GM19239 (cell line): ENCODE results near the gene NPDC1.
A peak's percentile ranks its signal among the peaks of the same experiment; 100 is the strongest.
"Not testable (repeated sequence)": the region's sequence is repeated elsewhere in the genome, so short reads cannot be mapped to it uniquely, and the experiment has no call there.

Experiments used
- DNase-seq: peaks from one replicate; pipeline ENCODE4 v3.0.0; 2011; ENCODE audit warnings: low spot score; ENCODE audit not compliant: insufficient read length
- FAIRE-seq: peaks from 2 replicates; lab custom pipeline; 2011; peaks lifted over from hg19 to GRCh38; lab: Jason Lieb, UNC

NPDC1 gene

DNA sequence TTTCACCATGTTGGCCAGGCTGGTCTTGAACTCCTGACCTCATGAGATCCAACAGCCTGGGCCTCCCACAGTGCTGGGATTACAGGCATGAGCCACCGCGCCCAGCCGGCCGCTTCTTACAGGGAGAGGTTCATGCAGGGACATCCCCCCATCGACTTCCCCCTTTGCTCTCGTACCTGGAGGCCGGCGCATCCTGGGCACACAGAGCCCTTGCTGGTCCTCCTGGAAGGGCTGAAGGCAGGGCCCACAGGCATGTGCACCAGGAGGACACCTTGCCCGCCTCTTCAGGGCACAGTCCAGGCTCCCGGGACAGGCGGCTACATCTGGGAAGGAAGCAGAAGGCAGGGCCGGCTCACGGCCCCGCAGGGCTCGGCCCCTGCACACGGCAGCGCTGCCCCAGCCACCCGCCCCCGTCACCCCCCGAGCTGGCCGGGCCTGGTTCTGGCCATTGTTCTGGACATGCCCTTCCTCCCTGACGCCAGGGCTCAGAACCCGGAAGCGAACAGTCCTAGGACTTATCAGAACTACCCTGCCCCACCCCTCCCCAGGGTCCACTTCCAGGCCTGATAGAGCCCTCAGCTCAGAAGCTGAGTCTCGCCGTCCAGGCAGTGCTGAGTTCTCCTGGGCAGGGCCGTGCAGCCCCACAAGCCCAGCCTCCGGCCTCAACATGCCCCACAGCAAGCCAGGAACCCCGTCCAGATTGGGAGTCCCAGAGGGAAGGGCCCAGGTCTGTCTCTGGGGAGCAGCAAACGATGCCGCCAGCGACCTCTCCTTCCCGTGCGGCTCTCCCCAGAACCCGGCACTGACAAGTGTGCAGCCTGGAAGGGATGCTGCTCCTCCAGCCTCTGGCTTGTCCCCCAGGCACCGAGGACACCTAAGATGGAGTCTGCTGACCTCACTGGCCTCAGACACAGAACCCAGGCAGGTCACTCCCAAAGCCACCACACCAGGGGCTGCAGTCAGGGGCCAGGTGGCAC lies 2.9 kb downstream of the NPDC1 start:
- no peak for DNase-seq
- FAIRE-seq: no peak

DNA sequence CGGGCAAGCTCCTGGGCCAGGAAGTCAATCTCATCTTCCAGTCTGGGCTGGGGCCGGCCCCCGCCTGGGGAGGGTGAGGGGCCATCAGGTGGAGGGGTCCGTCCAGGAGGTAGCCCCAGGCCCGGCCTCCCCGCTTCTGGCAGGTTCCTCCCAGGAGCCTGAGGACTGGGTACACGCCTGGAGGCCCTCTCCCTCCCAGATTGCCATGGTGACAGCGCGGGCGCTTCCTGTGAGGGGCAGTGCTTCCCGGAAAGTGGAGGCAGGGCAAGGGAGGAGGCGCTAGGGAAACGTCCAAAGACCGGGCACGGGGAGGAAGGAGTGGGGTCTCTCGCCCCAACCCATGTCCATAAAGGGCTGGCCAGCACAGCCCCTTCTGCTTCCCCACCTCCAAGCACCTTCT lies 4.9 kb downstream of the NPDC1 start:
- DNase-seq (no peak), FAIRE-seq (no peak)

DNA sequence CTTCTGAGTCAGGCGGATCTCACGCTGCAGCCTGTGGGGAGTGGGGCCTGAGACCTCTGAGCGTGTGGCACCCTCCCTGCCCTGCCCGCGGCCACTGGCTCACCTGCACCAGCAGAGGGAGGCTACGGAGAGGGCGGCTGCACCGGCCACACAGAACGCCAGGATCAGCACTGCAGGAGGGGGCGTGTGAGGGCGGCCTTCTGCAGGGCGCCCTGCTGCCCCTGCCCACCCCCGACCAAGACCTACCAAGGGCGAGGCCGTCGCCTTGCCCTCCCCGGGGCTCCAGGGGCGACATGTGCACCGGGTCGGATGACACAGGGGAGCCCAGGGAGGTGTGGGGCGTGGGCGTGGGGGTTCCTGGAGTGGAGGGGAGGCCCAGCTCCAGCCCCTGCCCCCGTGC lies 5.4 kb downstream of the NPDC1 start:
- FAIRE-seq: no peak
- no peak for DNase-seq

DNA sequence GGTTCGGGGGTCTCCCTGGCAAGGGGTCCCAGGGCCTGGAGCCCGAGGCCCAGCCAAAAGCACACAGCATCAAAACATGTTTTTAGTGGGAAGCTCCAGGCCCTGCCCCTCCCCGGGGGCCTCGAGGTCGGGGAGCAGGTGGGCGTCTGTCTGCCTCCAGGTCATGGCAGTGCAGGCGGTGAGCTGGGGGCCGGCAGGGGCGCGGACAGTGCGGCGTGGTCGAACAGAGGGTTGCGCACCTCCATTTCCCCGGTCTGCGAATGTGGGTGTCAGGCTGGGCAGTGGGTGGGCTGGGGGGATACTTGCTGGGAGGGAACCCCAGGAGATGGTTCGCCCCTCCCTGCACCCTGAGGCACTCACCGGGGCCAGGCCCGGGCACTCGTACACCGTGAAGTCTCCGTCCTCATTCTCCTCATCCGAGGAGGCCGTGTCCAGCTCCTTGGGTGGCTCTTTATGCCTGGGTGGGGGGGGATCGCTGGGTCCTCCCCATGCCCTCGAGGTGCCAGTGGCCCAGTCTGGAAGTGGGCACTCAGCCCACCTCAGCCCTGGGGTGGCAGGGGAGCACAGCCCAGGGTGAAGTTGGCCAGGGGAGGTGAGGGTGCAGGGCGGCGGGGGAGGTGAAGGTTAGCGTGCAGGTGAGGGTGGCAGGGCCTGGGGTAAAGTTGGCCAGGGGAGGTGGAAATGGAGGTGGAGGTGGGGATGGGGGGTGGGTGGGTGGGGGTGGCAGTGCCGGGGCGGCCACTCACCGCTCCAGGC lies 6.2 kb downstream of the NPDC1 start:
- no peak for DNase-seq
- no peak for FAIRE-seq

GRCh38 chr9:137038916-137039315 lies 7.1 kb downstream of the NPDC1 start:
- DNase-seq: no peak
- FAIRE-seq: no peak

GRCh38 chr9:137037483-137037882 lies 8.5 kb downstream of the NPDC1 start:
- no peak for DNase-seq
- no peak for FAIRE-seq

- FAIRE-seq (no peak), DNase-seq (no peak)
Observed at GRCh38 chr9:137037035-137037434, 8.9 kb downstream of the NPDC1 start.

DNA sequence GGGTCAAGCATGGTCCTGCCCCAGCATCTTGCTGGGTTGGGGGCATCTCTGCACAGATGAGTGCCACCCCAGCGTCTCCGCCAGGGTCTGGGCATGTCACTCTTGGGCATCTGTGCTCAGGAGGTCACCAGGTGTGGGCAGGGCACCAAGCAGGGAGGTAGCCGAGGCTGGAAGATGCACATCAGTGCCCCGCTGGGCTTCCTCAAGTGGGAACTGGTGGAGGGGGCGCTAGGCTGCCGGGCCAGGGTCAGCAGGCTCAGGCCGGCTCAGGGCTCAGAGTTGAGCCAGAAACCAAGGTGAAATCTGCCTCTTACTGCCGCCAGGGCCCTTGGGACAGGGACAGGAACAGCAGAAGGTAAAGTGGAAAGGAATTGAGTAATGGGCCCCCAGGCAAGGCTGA lies 10.0 kb downstream of the NPDC1 start:
- FAIRE-seq: no peak
- no peak for DNase-seq

- DNase-seq: no peak
Observed at GRCh38 chr9:137035507-137035834, 10.5 kb downstream of the NPDC1 start.

DNA sequence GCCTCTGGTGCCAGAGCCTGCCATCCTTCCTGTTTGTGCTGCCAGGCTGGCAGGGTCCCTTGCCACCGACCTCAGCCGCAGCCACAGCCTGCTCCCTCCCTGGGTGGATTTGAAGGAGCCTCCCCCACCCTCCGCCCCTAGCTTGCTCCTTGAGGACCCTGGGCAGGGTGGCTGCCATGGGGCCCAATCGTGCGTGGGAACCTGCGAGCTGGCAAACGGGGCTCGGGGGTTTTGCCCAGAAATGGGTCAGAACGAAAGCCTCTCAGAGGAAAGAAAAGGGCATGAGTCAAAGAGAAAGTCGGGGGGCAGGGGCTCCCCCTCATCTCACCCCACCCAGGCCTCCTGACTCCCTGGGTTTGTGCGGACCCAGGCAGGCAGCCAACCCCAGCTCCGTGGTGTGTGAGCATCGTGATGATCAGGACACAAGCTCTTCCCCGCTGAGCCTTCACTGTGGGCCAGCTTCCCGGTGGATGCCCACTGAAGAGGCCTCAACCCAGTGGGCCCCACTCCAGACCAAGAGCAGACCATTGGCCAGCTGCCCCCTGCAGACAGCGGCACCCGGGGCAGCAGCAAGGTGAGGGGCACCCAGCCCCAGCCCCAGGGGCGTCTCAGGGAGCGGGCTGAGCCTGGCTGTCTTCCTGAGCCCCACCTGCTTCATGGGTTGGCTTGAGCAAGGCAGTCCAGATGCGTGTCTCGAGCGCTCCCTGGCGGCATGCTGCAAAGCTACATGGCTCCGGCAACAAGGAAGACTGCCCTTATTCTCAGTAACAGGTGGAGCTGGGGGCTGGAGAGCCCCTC lies 11.1 kb downstream of the NPDC1 start:
- DNase-seq: peak; percentile 99
- peak; percentile 95 for FAIRE-seq

More at GRCh38 chr9:137035507-137035834, 10.5 kb downstream of the NPDC1 start:
- FAIRE-seq: no peak

- no peak for DNase-seq
- no peak for FAIRE-seq
Observed at GRCh38 chr9:137034039-137034708, 11.8 kb downstream of the NPDC1 start.

DNA sequence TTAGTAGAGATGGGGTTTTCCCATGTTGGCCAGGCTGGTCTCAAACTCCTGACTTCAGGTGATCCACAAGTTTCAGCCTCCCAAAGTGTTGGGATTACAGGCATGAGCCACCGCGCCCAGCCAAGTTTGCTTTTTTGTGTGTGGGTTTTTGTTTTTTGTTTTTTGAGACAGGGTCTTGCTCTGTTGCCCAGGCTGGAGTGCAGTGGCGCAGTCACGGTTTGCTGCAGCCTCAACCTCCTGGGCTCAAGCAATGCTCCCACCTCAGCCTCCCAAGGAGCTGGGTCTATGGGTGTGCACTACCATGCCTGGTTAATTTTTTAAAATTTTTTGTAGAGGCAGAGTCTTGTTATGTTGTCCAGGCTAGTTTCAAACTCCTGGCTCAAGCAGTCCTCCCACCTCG lies 12.5 kb downstream of the NPDC1 start:
- DNase-seq, FAIRE-seq: not testable (repeated sequence)

DNA sequence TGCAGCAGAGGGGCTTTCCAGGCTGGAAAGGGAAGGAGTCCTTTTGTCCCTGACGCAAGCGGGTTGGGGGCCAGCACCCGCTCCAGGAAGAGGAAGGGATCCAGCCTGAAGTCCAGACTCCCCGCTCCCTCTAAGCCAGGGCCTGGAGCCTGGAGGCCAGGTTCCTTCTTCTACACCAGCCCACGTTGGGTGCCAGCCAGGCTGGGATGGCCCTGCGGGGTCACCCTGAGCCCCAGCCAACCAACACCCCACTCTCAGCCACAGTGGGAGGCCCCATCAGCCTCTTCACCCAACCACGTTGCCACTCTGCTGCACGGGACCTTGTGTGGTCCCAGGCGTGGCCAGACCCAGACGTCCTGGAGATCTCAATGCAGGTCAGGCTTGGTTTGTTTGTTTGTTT lies 13.1 kb downstream of the NPDC1 start:
- DNase-seq (no peak), FAIRE-seq (no peak)

DNA sequence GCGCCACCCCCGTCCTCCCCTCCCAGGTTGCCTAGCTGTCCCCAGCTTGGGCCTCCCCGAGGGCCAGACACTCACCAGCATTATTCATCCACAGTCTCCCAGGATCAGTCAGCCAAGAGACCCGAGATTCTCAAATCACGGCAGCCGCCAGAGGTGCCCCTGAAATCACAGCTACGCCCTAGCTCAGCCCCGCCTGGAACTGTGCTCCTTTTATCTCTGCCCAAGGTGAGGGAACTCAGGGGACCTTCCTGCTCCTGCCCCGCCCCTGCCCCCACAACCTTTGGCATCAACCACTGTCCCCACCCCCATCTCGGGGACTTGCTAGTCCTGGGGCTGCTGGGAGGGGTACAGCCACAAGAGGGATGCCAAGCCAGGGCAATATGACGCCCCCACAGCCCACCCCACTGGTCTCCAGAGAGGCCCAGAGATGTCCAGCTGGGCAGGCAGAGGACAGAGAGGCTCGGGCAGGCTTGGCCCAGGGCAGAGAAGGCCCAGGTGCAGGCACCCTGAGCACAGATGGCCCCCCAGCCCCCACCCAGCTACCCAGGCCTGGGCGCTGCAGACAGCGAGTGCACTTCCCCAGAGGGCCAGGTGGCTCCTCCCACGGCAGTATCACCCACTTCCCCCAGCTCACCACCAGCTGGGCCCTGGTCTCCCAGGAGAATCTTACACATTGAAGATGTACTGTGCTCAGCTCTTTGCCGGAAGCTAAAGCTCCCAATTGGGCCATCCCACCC lies 13.9 kb downstream of the NPDC1 start, which contains the start of gene FUT7:
Gene FUT7 (minus strand): TSS at position 185 of the 737 bp plus-strand sequence. CDS start 97 bp downstream, at position 88.
- no peak for DNase-seq
- FAIRE-seq: no peak

DNA sequence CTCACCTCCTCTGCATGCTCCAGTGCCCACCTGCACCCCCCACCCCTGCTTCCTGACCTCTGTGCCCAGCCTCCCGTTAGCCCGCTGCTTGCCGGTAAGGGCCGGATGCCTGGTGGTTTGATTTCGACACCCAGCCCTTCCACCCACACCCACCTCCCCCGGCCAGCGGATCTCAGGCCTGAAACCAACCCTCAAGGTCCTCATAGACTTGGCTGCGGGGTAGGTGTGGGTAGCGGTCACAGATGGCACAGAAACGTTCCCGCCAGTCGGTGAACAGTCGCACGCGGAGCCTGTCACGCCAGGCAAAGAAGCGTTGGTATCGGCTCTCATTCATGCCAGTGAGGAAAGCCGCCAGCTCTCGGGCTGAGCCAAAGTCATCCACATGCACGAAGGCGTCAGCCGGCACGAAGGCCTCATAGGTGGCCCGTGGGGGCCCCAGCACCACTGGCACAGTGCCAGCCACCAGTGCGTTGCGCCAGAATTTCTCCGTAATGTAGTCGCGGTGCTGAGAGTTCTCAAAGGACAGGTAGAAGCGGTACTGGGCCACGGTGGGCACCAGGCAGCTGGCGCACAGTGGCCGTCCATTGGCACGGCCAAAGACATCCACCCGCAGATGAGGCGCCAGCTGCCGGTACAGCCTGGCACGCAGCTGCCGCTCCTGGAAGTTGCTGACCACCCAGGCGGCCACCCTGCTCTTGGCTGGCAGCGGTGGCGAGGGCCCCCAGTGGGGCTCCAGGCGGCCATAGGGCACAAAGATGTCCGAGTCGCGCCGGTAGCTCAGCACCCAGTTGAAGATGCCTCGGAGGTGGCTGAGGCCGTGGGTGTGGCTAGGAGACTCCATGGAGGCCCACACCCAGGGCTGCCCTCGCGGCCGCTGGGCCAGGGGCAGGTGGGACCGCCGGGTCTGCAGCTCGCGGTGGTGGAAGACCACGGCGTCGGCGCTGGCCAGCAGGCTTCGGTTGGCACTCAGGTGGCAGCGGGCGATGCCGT lies 15.1 kb downstream of the NPDC1 start:
- FAIRE-seq: peak; percentile 60
- DNase-seq: no peak

DNA sequence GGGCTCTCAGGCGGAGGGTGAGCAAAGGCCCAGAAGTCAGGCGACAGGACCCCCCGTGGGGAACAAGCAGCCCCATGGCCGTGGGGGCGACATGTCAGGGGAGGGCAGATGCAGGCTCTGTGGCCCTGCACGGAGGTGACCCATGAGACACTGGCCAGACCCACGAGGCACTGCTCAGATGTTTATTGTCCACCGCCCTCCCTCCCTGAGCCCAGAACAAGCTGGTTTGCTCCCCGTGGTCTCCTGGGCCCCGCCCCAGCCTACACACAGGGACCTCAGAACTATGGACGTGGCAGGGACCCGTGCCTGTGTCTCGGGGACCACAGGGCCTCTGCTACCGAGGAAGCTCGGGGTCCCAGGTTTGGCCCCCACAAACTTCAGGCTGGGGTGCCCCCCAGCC lies 16.0 kb downstream of the NPDC1 start:
- FAIRE-seq: no peak

DNA sequence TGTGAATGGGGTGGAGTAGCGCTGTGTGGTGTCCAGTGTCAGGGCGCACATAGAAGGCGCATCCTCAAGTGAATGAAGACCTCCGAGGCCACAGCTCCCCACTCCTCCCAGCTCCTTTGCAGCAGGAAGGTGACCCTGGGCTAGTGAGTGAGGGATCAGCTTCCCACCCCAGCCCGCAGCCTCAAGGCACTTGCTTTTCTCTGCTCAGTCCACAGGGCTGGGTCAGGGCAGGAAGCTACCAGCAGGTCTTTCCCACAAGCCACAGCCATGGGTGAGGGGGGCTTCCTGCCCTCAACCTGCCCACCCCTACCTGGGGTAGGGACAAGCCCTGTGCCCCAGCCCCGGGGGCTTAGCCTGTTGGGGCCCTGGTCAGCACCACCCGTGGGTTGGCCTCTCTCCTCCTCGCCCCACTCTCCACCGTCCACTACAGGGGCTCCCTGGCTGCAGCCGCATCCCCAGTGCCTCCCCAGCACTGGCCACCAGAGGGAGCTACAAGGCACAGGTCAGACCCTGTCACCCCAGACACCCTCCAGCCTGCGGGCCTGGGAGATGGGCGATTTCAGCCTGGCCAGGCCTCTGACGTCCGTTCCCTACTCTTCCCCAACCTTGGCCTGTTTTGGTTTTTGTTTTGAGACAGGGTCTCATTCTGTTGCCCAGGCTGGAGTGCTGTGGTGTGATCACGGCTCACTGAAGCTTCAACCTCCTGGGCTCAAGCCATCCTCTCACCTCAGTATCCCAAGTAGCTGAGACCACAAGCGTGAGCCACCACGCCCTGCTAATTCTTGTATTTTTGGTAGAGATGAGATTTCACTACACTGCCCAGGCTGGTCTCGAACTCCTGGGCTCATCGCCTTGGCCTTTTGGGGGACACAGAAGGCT lies 16.7 kb downstream of the NPDC1 start:
- DNase-seq (peak; percentile 91), FAIRE-seq (peak; percentile 91)

More for the DNA sequence above, 16.0 kb downstream of the NPDC1 start:
- no peak for DNase-seq
